CD4-positive, alpha-beta T cell treated with Interleukin-1 beta for 1 hour (primary cell): Measurements from ENCODE around the gene COLGALT1.

Source experiments
- DNase-seq, 2 donors: peaks; one replicate each; pipeline ENCODE4 v3.0.0-alpha.2; 2020 to 2022

The COLGALT1 gene

GRCh38 chr19:17625980-17626379 lies 70.5 kb downstream of the COLGALT1 start:
- no peak for DNase-seq

GRCh38 chr19:17626456-17627015 lies 71.1 kb downstream of the COLGALT1 start:
- DNase-seq = no peak

GRCh38 chr19:17627161-17627560 lies 71.7 kb downstream of the COLGALT1 start:
- no peak for DNase-seq

- DNase-seq = no peak
Measured at GRCh38 chr19:17627921-17628320, 72.5 kb downstream of the COLGALT1 start.

GRCh38 chr19:17629760-17630159 lies 74.3 kb downstream of the COLGALT1 start:
- DNase-seq = no peak

GRCh38 chr19:17632577-17632976 lies 77.1 kb downstream of the COLGALT1 start:
- no peak for DNase-seq
